ENCODE results near the gene CAMK2B.

CAMK2B gene

GRCh38 chr7:44280636-44280992 lies 44.8 kb downstream of the CAMK2B start:
- H3K36me3 ChIP-seq (ENCODE audit: control insufficient read depth, low read length), result no peaks in the 10 kb centered on the region
- no peaks in the 10 kb centered on the region for H3K79me2 ChIP-seq (ENCODE audit: control insufficient read depth, low read length)
- H3F3A ChIP-seq (ENCODE audit: control insufficient read depth, insufficient read depth), result no peaks in the 10 kb centered on the region
- no peak overlapping the region for H3K27ac ChIP-seq (ENCODE audit: low read depth, low read length)
- no peak overlapping the region for H3K4me2 ChIP-seq (ENCODE audit: low read length)
- H4K20me1 ChIP-seq (ENCODE audit: control insufficient read depth, insufficient read depth, low read depth, low read length), result 0 out of 2 replicates have a peak, but pooled peaks cover 5% of the 10 kb centered on the region
- no peak overlapping the region for H3K4me3 ChIP-seq (ENCODE audit: low read length)
- H3K9me2 ChIP-seq (replicated peaks; ENCODE audit: control insufficient read depth, low read length), result no peaks in the 10 kb centered on the region
- peaks cover 3% of the 10 kb centered on the region; the same call in 1 of the 2 replicates for H3K27me3 ChIP-seq (ENCODE audit: control insufficient read depth, low read length)
- no peaks in the 10 kb centered on the region for H3K4me1 ChIP-seq (ENCODE audit: control insufficient read depth, low read length)
- no peaks in the 10 kb centered on the region for H3K9me3 ChIP-seq (ENCODE audit: control insufficient read depth, insufficient read depth, low read length)
- no peak for TF ChIP-seq CTCF (IDR thresholded peaks at IDR 0.05; ENCODE audit: low read depth, low read length, poor library complexity, severe bottlenecking)
- no peak for TF ChIP-seq EZH2phosphoT487 (IDR thresholded peaks at IDR 0.05; ENCODE audit: borderline replicate concordance, low read length)

- H3K27me3 ChIP-seq (ENCODE audit: control insufficient read depth, low read length), result peaks cover 4% of the 10 kb centered on the region; the same call in 1 of the 2 replicates
- H3K79me2 ChIP-seq (ENCODE audit: control insufficient read depth, low read length), result no peaks in the 10 kb centered on the region
- H3F3A ChIP-seq (ENCODE audit: control insufficient read depth, insufficient read depth), result no peaks in the 10 kb centered on the region
- 0 out of 2 replicates have a peak, but pooled peaks cover 5% of the 10 kb centered on the region for H4K20me1 ChIP-seq (ENCODE audit: control insufficient read depth, insufficient read depth, low read depth, low read length)
- H3K4me2 ChIP-seq (ENCODE audit: low read length), result no peak overlapping the region
- no peak for TF ChIP-seq CTCF (IDR thresholded peaks at IDR 0.05; ENCODE audit: low read depth, low read length, poor library complexity, severe bottlenecking)
- H3K36me3 ChIP-seq (ENCODE audit: control insufficient read depth, low read length), result no peaks in the 10 kb centered on the region
- no peak overlapping the region for H3K27ac ChIP-seq (ENCODE audit: low read depth, low read length)
- H3K9me2 ChIP-seq (replicated peaks; ENCODE audit: control insufficient read depth, low read length), result no peaks in the 10 kb centered on the region
- no peaks in the 10 kb centered on the region for H3K9me3 ChIP-seq (ENCODE audit: control insufficient read depth, insufficient read depth, low read length)
- H3K4me1 ChIP-seq (ENCODE audit: control insufficient read depth, low read length), result no peaks in the 10 kb centered on the region
- H3K4me3 ChIP-seq (ENCODE audit: low read length), result no peak overlapping the region
Observed at GRCh38 chr7:44279731-44280505, 45.5 kb downstream of the CAMK2B start.

- TF ChIP-seq CTCF (IDR thresholded peaks at IDR 0.05; ENCODE audit: low read depth, low read length, poor library complexity, severe bottlenecking) (no peak), EZH2phosphoT487 (IDR thresholded peaks at IDR 0.05; ENCODE audit: borderline replicate concordance, low read length) (no peak)
Observed at GRCh38 chr7:44279286-44279685, 46.1 kb downstream of the CAMK2B start.

More at GRCh38 chr7:44279286-44279685, 46.1 kb downstream of the CAMK2B start:
- Histone ChIP-seq H3K36me3 (ENCODE audit: control insufficient read depth, low read length) (no peaks in the 10 kb centered on the region), H3K4me3 (ENCODE audit: low read length) (no peak overlapping the region), H3K9me2 (replicated peaks; ENCODE audit: control insufficient read depth, low read length) (no peaks in the 10 kb centered on the region), H3K79me2 (ENCODE audit: control insufficient read depth, low read length) (no peaks in the 10 kb centered on the region), H4K20me1 (ENCODE audit: control insufficient read depth, insufficient read depth, low read depth, low read length) (no peaks in the 10 kb centered on the region), H3F3A (ENCODE audit: control insufficient read depth, insufficient read depth) (no peaks in the 10 kb centered on the region), H3K27me3 (ENCODE audit: control insufficient read depth, low read length) (peaks cover 4% of the 10 kb centered on the region; the same call in 1 of the 2 replicates), H3K4me2 (ENCODE audit: low read length) (no peak overlapping the region), H3K27ac (ENCODE audit: low read depth, low read length) (no peak overlapping the region), H3K4me1 (ENCODE audit: control insufficient read depth, low read length) (no peaks in the 10 kb centered on the region), H3K9me3 (ENCODE audit: control insufficient read depth, insufficient read depth, low read length) (no peaks in the 10 kb centered on the region)
